CD4-positive, alpha-beta T cell (primary cell): Measurements from ENCODE around the gene STK11. TPM values are rescaled to one million over a fixed set of nuclear protein-coding genes. Genes with fewer than 3 reads are reported as not detected.
A peak's percentile ranks its signal among the peaks of the same experiment; 100 is the strongest.
"Not testable (repeated sequence)": the region's sequence is repeated elsewhere in the genome, so short reads cannot be mapped to it uniquely, and the experiment has no call there.

ENCODE experiments used
- ATAC-seq: fragments of 200-7000 bp; cut with Tn5 transposase; one replicate; pipeline ENCODE4 v1.10.0; 2022; ENCODE audit warnings: mild to moderate bottlenecking; ENCODE audit not compliant: poor library complexity
- CTCF ChIA-PET: fragments of 350-600 bp; sonication (Branson Sonifier 250); formaldehyde crosslinking; loops from one replicate; lab custom pipeline; 2021; ENCODE audit warnings: antibody characterized with exemption, inconsistent platforms; lab: Charles Lee
- POLR2A ChIA-PET: fragments of 350-600 bp; sonication (Branson Sonifier 250); formaldehyde crosslinking; loops from one replicate; lab custom pipeline; 2021; ENCODE audit warnings: antibody characterized with exemption, inconsistent platforms; lab: Charles Lee
- DNase-seq, 14 experiments: peaks; one replicate each; pipeline ENCODE4 v3.0.0-alpha.2; 2013 to 2020; ENCODE audit warnings: mixed read lengths in 2 of 14
- H3K27ac ChIP-seq, 2 donors: one replicate each; pipeline versions ENCODE4 v1.5.1 to v1.7.0; 2013; ENCODE audit warnings: low read length in 2 of 2, low read depth in 1 of 2, mild to moderate bottlenecking in 1 of 2
- H3K27me3 ChIP-seq, 2 experiments: 1 replicate in 1 of 2; 2 replicates in 1 of 2; pipeline versions ENCODE4 v1.6.1 to v1.7.0; 2013; ENCODE audit warnings: low read length in 2 of 2, control low read depth in 1 of 2, mild to moderate bottlenecking in 1 of 2, moderate library complexity in 1 of 2; ENCODE audit not compliant: insufficient read depth in 2 of 2, control insufficient read depth in 1 of 2
- H3K36me3 ChIP-seq: one replicate; pipeline ENCODE4 v1.6.1; 2013; ENCODE audit warnings: low read length, control low read depth; ENCODE audit not compliant: insufficient read depth
- H3K4me1 ChIP-seq: one replicate; pipeline ENCODE4 v1.6.1; 2013; ENCODE audit warnings: low read length, control low read depth; ENCODE audit not compliant: insufficient read depth
- H3K4me3 ChIP-seq: one replicate; pipeline ENCODE4 v1.5.1; 2013; ENCODE audit warnings: mild to moderate bottlenecking, low read length, moderate library complexity
- H3K9me3 ChIP-seq, 2 experiments: 1 replicate in 1 of 2; 2 replicates in 1 of 2; pipeline versions ENCODE4 v1.6.1 to v1.7.0; 2013; ENCODE audit warnings: low read length in 2 of 2, mild to moderate bottlenecking in 2 of 2, control low read depth in 1 of 2, moderate library complexity in 1 of 2; ENCODE audit not compliant: control insufficient read depth in 1 of 2, insufficient read depth in 1 of 2
- H3K27ac Mint-ChIP-seq: one replicate; pipeline ENCODE4 v1.8.0; 2020; ENCODE audit warnings: mixed read lengths
- H3K27me3 Mint-ChIP-seq: one replicate; pipeline ENCODE4 v1.8.0; 2021; ENCODE audit warnings: mixed read lengths
- H3K36me3 Mint-ChIP-seq: one replicate; pipeline ENCODE4 v1.8.0; 2021; ENCODE audit warnings: low read depth, mixed read lengths
- H3K4me1 Mint-ChIP-seq: one replicate; pipeline ENCODE4 v1.8.0; 2021; ENCODE audit warnings: low read depth, mixed read lengths
- H3K4me3 Mint-ChIP-seq: one replicate; pipeline ENCODE4 v1.8.0; 2020; ENCODE audit warnings: mild to moderate bottlenecking, mixed read lengths
- H3K9me3 Mint-ChIP-seq: one replicate; pipeline ENCODE4 v1.8.0; 2020; ENCODE audit warnings: mixed read lengths
- CTCF ChIP-seq: fragments of 200-600 bp; IDR thresholded peaks from one replicate; pipeline ENCODE4 v1.8.0; 2022; ENCODE audit warnings: antibody characterized with exemption, mild to moderate bottlenecking
- intact Hi-C, 2 experiments: fragments of 100-400 bp; cut with DNase I in 1 of 2; cut with micrococcal nuclease in 1 of 2; formaldehyde crosslinking; loops; one replicate each; pipeline versions ENCODE4 v1.15.1 to v1.9.0; 2023 to 2025; cut with DNase I, micrococcal nuclease
- total RNA-seq, 174 experiments: library from RNA in 2 of 174; stranded (reverse) in 2 of 174; gene quantifications; one replicate each; pipeline ENCODE4 v1.2.3 and lab custom pipeline; 2021 to 2026

The STK11 gene
- total RNA-seq, 2 experiments from 2014 or later, result 49.7 to 53.0 TPM

DNA sequence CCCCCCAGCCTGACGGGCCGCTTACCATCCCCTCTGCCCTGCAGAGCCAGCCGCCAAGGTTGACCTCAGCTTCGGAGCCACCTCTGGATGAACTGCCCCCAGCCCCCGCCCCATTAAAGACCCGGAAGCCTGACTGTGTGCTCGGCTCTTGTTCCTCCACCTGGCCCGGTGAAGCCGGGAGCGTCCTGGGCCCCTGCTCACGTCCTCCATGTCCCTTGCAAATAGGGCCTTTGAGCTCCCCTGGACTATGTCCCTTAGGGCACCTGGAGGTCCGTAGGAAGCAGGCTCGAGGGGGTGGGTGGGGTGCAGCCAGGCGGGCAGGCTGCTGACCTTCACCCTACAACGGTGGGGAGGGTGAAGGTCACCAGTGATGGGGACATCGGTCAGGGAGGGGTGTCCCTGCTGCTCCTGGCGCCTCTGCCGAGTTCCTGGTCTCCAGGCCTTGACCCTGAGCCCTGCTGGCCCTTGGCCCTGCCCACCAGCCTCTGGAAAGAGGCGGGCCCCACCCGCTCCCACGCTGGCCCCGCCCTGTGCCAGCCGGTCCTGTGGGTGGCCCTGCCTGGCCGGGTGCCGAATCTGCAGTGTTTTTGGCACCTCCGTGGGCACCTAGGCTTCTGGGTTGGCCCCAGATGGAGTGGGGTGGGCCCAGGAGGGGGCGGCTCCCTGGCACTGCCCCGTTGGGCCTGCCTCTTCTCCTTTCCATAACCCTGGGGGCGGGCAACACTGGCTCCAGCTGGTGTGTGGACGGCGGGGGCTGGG, 39.3 kb downstream of the STK11 start:
- intact Hi-C loops, result loop anchor here (1.0 to 10.0 kb wide), 5 partner anchors 21 to 450 kb away; partner anchors contain the start of genes CNN2 (in 1 of the 2), PTBP1 (in 1 of the 2), RNU6-2 (in 1 of the 2) and TMEM259 (in 1 of the 2)
- Mint-ChIP-seq H3K27me3 (peaks cover 4% of the 10 kb centered on the region), H3K4me1 (peaks cover 17% of the 10 kb centered on the region), H3K9me3 (no peaks in the 10 kb centered on the region), H3K27ac (peak overlapping the region; percentile 82), H3K36me3 (peaks cover 9% of the 10 kb centered on the region), H3K4me3 (peak overlapping the region; percentile 83)
- H3K4me1 ChIP-seq, result peaks cover 63% of the 10 kb centered on the region
- ATAC-seq, result no peak
- peaks cover 7% of the 10 kb centered on the region for H3K36me3 ChIP-seq
- no peak overlapping the region for H3K4me3 ChIP-seq
- TF ChIP-seq CTCF, result no peak
- ChIA-PET POLR2A (interaction anchor here (0.6 to 7.9 kb wide), 8 partner anchors 8 to 448 kb away, joined by 3 to 476 read pairs (median 20); partner anchors contain the start of genes ARHGAP45, CIRBP, FAM174C and PTBP1), CTCF (interaction anchor here (0.6 to 3.1 kb wide), 30 partner anchors 8 to 249 kb away, joined by 3 to 255 read pairs (median 6); partner anchors contain the start of genes ABCA7, ARHGAP45, CIRBP and CNN2)
- H3K27ac ChIP-seq, result no peak overlapping the region
- DNase-seq, result peak in 3 of 14 experiments; percentile 21 to 67 (median 43)
- H3K9me3 ChIP-seq, result no peaks in the 10 kb centered on the region
- H3K27me3 ChIP-seq, result no peaks in the 10 kb centered on the region

DNA sequence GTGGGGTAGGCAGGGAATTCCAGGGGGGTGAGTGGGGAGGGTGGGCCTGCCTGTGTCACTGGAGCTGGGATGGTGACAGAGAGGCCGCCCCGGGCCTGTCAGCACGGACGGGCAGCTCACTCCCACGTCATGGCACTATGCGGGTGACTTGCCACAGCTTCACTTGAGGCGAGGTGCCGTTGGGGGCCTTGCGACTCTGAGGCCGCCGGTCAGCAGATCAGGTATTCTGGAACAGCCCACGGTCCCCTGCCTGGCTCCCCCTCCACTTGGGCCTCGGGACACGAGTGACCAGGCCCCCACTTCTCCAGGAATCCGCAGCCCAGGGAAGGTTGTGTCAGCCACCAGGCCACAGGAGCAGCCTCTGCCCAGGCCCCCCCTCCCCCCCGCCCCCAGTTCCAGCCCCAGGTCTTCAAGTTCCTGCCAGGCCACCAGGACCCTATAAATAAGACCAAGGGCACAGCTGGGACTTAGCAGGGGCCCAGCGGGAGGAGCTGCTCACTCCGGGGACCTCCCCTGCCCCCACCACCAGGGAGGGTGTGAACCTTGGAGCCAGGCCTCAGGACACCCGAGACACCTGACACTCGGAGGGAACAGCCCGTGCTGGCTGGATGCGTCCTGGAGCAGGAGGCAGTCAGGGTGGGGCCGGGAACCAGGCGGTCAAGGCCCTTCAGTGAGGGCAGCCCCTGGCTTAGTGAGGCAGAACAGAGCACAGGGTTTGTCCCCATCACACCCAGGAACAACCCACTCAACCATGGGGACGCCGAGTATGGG, 40.1 kb downstream of the STK11 start:
- H3K27ac ChIP-seq, result no peak overlapping the region
- no peak overlapping the region for H3K4me3 Mint-ChIP-seq
- H3K9me3 Mint-ChIP-seq, result no peaks in the 10 kb centered on the region
- H3K27me3 ChIP-seq, result no peaks in the 10 kb centered on the region
- H3K4me3 ChIP-seq, result no peak overlapping the region
- DNase-seq (peak in 2 of 14 experiments; percentile 19 to 59), ATAC-seq (no peak)
- peak overlapping the region; percentile 56 for H3K27ac Mint-ChIP-seq
- intact Hi-C loops, result loop anchor here in 1 of 2 experiments (10.0 kb wide), 2 partner anchors 221 to 451 kb away; partner anchors contain the start of genes CNN2, PTBP1, RNU6-2 and TMEM259
- peaks cover 7% of the 10 kb centered on the region for H3K36me3 ChIP-seq
- H3K4me1 ChIP-seq, result peaks cover 56% of the 10 kb centered on the region
- no peaks in the 10 kb centered on the region for H3K9me3 ChIP-seq
- TF ChIP-seq CTCF, result no peak
- H3K36me3 Mint-ChIP-seq, result peaks cover 9% of the 10 kb centered on the region
- peaks cover 17% of the 10 kb centered on the region for H3K4me1 Mint-ChIP-seq
- CTCF ChIA-PET, result interaction anchor here (1.6 to 3.1 kb wide), 2 partner anchors 19 to 114 kb away, joined by 4 to 255 read pairs; partner anchors contain the start of gene CIRBP
- peaks cover 4% of the 10 kb centered on the region for H3K27me3 Mint-ChIP-seq
- POLR2A ChIA-PET, result interaction anchor here (1.1 to 7.9 kb wide), 4 partner anchors 15 to 30 kb away, joined by 4 to 476 read pairs (median 24); partner anchors contain the start of genes CIRBP and FAM174C

DNA sequence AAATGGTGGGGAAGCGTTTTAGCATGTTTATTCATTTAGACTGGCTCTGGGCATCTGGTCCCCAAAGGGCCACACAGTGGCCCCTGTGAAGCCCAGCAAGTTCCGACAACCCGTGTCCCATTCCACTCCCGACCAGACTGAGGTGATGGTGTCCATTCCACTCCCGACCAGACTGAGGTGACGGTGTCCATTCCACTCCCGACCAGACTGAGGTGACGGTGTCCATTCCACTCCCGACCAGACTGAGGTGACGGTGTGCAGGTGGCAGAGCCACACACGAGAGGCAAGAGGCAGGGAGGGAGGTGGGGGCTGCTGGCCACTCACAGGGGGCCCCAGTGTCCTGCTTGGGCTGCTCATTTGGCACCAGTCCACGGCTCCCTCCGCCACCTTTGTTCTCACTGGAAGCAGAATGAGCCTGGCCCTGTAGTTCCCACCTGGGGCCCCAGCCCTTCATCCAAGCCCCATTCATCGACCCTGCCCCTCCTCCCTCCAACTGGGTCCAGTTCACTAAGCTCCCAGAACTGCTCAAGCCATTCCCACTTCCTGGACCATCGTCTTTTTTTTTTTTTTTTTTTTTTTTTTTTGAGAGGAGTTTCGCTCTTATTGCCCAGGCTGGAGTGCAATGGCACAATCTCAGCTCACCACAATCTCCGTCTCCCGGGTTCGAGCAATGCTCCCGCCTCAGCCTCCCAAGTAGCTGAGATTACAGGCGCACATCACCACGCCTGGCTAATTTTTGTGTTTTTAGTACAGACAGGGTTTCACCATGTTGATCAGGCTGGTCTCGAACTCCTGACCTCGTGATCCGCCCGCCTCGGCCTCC, 40.9 kb downstream of the STK11 start:
- ATAC-seq, H3K27me3 ChIP-seq, H3K27ac ChIP-seq, H3K9me3 ChIP-seq, H3K9me3 Mint-ChIP-seq, H3K4me3 ChIP-seq, H3K36me3 ChIP-seq, H3K27me3 Mint-ChIP-seq: not testable (repeated sequence)
- DNase-seq, result peak in 2 of 14 experiments; percentile 28 to 54
- ChIA-PET POLR2A (interaction anchor here (0.6 to 7.9 kb wide), 6 partner anchors 12 to 193 kb away, joined by 3 to 476 read pairs (median 3); partner anchors contain the start of genes CIRBP and FAM174C), CTCF (interaction anchor here (0.6 to 1.2 kb wide), 2 partner anchors 20 to 249 kb away, joined by 3 to 8 read pairs; no protein-coding TSS in a partner anchor)
- H3K36me3 Mint-ChIP-seq, result peaks cover 12% of the 10 kb centered on the region
- peak overlapping the region; percentile 75 for H3K4me3 Mint-ChIP-seq
- H3K4me1 ChIP-seq, result peaks cover 52% of the 10 kb centered on the region
- H3K4me1 Mint-ChIP-seq, result peaks cover 13% of the 10 kb centered on the region
- peak overlapping the region; percentile 56 for H3K27ac Mint-ChIP-seq
- intact Hi-C loops, result loop anchor here in 1 of 2 experiments (10.0 kb wide), 2 partner anchors 222 to 452 kb away; partner anchors contain the start of genes CNN2, PTBP1, RNU6-2 and TMEM259
